ENCODE measurements around the gene ZFP30.
"Not testable (repeated sequence)": the region's sequence is repeated elsewhere in the genome, so short reads cannot be mapped to it uniquely, and the experiment has no call there.

The ZFP30 gene

GRCh38 chr19:37655301-37655688 lies at the start of gene ZFP30:
Gene ZFP30, minus strand, starts transcription at chr19:37655465. Its CDS starts 7,643 bp downstream, at chr19:37647822.
- in situ Hi-C loops (cut with MboI; ENCODE audit: low sequenced_read_pairs), result no loop called here

DNA sequence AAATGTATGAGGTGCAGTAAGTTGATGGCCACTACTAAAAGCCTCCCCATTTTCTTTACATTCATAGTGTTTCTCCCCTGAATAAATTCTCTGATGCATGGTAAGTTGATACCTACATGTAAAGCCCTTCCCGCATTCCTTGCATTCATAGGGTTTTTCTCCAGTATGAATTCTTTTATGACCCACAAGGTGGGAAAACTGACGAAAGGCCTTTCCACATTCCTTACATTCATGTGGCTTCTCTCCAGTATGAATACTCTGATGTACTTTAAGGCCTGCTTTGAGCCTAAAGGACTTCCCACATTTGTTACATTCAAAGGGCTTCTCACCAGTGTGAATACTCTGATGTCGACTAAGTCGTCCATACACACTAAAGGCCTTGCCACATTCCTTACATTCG lies 43.8 kb upstream of the ZFP30 start:
- in situ Hi-C loops (cut with MboI; ENCODE audit: low sequenced_read_pairs), result no loop called here

GRCh38 chr19:37698216-37698615 lies 43.0 kb upstream of the ZFP30 start:
- in situ Hi-C loops (cut with MboI; ENCODE audit: low sequenced_read_pairs), result no loop called here

DNA sequence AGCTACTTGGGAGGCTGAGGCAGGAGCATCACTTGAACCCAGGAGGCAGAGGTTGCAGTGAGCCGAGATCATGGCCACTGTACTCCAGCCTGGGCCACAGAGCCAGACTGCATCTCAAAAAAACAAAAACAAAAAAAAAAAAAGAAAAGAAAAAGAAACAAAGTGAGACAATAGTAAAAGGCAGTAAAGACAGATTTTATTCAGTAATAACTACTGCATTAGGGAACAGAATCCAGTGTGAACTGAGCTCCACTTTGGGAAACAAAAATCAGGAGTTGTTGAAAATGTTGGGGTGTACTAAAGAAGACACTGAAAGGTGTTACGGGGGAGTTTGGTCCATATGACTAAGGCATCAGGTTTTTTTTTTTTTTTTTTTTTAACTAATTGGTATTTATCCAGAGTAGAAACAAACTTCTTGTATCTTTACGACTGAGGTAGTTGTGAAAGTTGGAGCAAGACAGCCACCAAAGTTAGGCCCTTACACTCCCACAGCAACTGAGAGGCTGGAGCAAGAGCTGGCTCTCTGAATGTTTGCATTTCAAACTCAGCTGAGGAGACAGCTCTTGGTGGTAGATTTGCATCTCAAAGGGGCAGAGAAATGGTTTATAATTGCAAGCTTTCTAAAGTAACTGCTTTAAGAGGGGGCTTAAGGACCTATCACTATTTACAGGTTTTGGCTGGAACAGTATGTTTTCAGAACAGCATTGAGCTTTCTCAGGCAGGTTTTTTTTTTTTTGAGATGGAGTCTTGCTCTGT lies 40.1 kb upstream of the ZFP30 start:
- in situ Hi-C loops (cut with MboI; ENCODE audit: low sequenced_read_pairs), result no loop called here

GRCh38 chr19:37692956-37693620 lies 37.8 kb upstream of the ZFP30 start:
- in situ Hi-C loops (cut with MboI; ENCODE audit: low sequenced_read_pairs), result no loop called here

DNA sequence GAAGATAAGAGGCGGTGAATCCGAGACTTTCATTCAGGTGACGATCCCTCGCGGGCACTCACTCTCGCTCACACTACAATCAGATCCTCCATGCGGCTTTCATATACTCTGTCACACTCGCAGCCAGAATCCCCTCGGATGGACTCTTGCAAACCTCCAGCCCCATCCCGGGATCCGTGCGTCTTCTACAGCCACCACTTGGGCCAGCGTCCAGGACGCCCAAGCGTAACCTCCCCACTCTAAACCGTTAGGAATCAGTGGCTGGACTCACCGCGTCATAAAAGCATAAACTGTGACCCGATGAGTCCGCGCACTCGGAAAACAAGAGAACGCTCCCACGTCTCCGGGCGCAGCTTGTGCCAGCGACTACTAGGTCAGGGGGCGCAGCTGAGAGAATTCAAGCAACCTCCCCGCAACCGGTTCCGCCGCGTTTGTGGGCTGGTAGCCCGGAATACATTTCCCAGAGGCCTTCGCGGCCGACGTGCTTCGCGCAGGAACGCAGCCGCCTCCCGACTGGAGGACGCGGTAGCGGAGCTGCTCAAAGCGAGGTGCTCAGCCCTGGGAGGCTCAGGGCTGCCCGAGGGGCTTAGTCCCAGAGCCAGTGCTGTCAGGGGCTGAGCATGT lies 36.7 kb upstream of the ZFP30 start:
- in situ Hi-C loops (cut with MboI; ENCODE audit: low sequenced_read_pairs), result no loop called here

DNA sequence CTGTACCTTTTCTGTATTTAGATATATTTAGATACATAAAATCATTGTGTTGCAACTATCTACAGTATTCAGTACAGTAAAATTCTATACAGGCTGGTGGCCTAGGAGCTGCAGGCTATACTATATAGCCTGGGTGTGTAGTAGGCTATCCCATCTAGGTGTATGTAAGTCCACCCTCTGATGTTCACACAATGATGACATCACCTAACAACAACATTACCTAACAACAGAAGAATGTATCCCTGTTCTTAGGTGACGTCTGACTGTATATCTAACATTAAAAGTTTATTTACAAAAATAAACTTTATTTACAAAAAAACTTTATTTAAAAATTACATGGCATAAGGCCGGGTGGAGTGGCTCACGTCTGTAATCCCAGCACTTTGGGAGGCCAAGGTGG lies 28.3 kb upstream of the ZFP30 start:
- in situ Hi-C loops (cut with MboI; ENCODE audit: low sequenced_read_pairs), result no loop called here

GRCh38 chr19:37669450-37669914 lies 14.2 kb upstream of the ZFP30 start:
- in situ Hi-C loops (cut with MboI; ENCODE audit: low sequenced_read_pairs), result no loop called here

DNA sequence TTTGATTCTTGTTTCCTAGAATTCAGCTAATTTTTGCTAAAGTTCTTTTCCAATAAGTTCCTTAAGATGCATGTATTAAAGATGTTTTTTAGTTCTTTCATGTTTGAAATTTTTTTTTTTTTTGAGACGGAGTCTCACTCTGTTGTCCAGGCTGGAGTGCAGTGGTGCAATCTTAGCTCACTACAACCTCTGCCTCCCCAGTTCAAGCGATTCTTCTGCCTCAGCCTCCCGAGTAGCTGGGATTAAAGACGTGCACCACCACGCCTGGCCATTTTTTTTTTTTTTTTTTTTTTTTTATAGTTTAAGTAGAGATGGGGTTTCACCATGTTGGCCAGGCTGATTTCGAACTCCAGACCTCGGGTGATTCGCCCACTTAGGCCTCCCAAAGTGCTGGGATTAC lies 1.9 kb upstream of the ZFP30 start:
- in situ Hi-C loops (cut with MboI; ENCODE audit: low sequenced_read_pairs), result not testable (repeated sequence)

DNA sequence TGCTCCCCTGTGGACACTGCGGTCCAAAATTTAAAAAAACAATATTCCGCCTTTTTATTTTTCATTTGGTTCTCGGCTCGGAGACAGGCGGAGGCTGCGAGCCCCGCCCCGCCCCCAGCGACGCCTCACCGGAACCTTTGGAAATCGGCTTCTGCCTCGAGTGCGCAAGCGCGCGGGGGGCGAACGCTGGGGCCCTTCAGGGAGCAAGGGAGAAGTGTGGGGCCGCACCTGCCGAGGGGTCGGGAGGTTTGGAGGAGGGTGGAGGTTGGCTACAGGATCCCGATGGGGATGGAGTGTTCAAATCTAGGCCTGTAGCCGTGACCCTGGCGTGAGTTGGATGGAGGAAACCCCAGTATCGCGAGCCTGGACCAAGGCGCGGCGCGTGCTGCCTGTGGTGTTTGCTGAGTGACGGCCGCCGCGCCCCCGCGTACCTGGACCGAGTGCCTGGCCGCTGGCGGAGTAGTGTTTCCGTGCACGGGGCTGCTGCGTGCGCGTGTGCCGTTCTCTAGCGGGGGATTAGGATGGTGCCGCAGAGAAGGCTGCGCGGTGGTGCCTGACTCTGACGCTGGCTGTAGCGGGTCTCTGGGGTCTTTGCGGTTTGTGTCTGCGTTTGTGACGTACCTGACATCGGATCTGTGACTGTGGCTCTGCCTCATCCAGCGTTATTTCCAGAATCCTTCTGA lies 565 bp upstream of the ZFP30 start:
- in situ Hi-C loops (cut with MboI; ENCODE audit: low sequenced_read_pairs), result no loop called here

- in situ Hi-C loops (cut with MboI; ENCODE audit: low sequenced_read_pairs), result no loop called here
These were observed 500 bp downstream of the ZFP30 start for GRCh38 chr19:37654629-37655300.

GRCh38 chr19:37654118-37654517 lies 1.1 kb downstream of the ZFP30 start:
- in situ Hi-C loops (cut with MboI; ENCODE audit: low sequenced_read_pairs), result no loop called here

DNA sequence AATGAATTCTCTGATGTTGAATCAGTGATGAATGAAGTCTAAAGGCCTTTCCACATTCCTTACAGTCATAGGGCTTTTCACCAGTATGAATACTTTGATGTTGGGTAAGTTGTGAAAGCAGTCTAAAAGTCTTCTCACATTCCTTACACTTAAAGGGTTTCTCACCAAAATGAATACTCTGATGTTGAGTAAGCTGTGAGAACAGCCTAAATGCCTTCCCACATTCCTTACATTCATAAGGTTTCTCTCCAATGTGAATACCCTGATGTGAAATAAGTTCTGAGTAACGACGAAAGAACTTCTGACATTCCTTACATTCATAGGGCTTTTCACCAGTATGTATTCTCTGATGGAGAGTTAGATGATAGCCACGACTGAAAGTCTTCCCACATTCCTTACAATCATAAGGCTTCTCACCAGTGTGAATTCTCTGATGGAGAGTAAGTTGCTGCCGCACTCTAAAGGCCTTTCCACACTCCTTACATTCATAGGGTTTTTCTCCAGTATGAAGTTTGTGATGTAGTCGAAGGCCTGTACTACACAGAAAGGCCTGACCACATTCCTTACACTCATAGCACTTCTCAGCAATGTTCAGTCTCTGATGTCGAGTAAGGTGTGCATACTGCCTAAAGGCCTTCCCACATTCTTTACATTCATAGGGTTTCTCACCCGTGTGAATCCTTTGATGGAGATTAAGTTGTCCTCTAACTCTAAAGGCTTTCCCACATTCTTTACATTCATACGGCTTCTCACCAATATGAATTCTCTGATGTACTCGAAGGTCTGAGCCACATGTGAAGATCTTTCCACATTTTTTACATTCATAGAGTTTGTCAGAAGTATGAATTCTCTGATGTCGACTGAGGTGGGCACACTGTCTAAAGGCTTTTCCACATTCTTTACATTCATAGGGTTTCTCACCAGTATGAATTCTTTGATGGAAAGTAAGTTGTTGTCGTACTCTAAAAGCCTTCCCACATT lies 19.9 kb downstream of the ZFP30 start:
- in situ Hi-C loops (cut with MboI; ENCODE audit: low sequenced_read_pairs), result no loop called here

DNA sequence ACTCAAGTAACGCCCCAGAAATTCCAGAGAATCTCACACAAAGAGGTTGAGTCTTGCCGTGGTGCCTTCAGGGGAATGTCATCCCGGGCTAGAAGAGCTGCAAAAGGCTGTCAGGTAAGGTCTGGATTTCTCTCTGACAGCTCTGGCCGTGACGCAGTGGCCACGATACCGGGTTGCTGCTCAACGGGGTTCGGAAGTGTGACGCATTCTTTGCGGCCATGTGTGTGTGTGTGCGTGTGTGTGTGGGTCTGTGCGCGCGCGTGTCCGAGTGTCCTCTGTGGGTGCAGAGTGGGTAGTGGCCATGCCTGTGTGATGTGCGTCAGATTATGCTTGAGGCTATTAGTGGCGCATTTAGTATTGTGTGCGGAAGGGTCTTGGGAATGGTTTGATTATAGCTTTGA lies 60.3 kb downstream of the ZFP30 start:
- in situ Hi-C loops (cut with MboI; ENCODE audit: low sequenced_read_pairs), result no loop called here

DNA sequence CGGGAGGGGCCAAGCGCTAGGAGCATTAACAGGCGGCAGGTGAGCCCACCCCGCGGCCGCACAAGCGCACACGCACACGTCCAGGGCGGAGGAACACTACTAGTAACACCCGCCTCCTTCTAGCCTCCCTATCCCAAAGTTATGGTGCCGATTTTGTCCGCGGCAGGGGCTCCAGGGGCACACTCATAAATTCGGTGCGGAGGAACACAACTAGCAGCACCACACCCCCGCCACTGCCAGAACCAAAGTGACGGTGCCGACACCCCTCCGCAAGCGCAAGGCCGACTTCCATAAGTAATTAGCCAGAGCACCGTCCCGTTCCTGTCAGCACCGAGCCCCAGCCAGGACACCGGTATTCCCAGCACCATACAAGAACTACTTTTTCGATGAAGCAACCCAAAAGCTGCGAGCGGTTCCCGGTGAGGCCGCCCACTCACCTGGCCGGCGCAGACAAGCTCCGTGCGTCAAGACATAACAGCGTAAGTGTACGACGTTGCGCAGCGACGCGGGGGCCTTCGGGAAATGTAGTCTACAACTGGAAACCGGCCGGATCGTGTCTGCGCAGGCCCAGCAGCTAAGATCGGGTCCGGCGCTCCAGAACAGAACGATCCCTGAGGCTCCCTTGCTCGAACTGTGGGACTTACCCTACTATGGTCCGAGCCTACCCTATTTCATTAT lies 60.8 kb downstream of the ZFP30 start, which contains the start of the genes ZNF540 and ZNF571:
Gene ZNF540 (plus strand): TSS at position 573 of the 678 bp plus-strand sequence. CDS start 3,572 bp downstream, outside the sequence.
Gene ZNF571 (minus strand): TSS at position 489 of the 678 bp plus-strand sequence. CDS start 8,116 bp downstream, outside the sequence.
- in situ Hi-C loops (cut with MboI; ENCODE audit: low sequenced_read_pairs), result no loop called here

DNA sequence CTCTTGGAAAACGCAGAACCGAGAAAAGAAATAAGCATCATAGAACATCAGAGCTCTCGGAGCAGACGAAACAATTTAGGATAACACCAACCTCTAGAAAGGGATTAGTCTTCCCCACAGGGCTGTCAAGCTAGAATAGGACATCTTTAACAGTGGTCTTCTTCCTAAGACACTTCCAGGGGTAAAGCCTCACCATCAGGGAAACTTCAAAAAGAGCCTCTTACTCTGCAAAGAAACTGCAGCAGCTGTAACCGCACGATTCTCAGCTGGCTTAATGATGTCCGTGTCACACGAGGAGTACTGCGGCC lies 61.3 kb downstream of the ZFP30 start:
- in situ Hi-C loops (cut with MboI; ENCODE audit: low sequenced_read_pairs), result no loop called here

DNA sequence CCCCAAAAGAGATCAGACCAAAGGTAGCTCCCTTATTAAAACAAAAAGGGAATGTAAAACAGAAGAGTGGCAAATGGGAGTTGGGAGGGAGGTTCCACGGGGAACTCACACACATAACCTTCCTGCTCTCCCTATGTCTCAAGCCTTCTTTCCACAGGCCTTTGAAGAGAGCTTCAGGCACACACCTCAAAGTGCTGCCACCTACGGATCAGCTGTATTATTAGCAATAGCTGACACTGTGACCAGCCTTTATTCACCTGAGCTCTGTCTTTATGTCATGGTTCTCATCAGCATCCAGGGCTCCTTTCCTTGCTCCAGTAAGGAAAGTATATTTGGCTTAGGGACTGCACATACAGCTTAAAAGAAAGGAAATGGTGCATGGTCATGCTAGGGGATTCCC lies 71.9 kb downstream of the ZFP30 start:
- in situ Hi-C loops (cut with MboI; ENCODE audit: low sequenced_read_pairs), result no loop called here

- in situ Hi-C loops (cut with MboI; ENCODE audit: low sequenced_read_pairs), result no loop called here
These were observed 83.1 kb downstream of the ZFP30 start for GRCh38 chr19:37572203-37572602.

DNA sequence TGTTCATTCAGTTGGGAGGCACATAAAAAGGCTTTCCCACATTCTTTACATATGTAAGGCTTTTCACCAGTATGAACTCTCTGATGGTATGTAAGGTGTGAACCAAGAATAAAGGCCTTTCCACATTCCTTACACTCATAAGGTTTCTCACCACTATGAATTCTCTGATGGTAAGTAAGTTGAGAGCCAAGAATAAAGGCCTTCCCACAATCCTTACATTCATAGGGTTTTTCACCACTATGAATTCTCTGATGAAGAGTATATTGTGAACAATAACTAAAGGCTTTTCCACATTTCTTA lies 89.9 kb downstream of the ZFP30 start:
- in situ Hi-C loops (cut with MboI; ENCODE audit: low sequenced_read_pairs), result no loop called here

Measured in HL-60/S4 (cell line).